ENCODE data around the gene BIN1.

Gene BIN1, protein sequence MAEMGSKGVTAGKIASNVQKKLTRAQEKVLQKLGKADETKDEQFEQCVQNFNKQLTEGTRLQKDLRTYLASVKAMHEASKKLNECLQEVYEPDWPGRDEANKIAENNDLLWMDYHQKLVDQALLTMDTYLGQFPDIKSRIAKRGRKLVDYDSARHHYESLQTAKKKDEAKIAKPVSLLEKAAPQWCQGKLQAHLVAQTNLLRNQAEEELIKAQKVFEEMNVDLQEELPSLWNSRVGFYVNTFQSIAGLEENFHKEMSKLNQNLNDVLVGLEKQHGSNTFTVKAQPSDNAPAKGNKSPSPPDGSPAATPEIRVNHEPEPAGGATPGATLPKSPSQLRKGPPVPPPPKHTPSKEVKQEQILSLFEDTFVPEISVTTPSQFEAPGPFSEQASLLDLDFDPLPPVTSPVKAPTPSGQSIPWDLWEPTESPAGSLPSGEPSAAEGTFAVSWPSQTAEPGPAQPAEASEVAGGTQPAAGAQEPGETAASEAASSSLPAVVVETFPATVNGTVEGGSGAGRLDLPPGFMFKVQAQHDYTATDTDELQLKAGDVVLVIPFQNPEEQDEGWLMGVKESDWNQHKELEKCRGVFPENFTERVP

DNA sequence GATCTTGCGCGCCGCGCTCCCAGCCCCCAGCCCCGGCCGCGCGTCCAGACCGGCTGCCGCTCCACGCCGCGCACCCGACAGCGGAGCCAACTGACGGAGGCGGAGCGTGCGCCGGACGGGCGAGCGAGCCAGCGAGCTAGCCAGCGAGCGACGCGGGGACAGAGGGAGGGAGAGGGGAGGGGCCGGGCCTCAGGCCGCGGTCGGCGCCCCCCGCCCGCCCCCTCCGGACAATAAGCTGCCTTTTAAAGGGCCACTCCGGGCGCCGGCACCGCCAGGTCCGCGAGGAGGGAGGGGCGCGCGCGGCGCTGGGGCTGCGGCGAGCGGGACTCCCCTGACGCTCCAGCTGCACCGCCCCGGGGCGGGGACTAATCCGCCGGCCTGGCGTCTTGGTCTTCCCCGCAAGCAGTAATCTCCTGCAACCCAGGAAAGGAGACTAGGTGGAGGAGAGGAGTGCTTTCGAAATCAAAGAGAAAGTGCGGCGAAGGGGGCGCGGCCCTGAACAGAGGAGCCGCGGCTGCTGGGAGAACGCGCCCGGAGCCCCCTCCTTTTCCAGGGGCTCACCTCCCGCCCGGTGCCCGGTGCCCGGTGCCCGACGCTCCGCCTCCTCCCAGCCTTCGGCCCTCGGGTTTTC lies at the start of gene BIN1:
BIN1 (minus strand) TSS at position 164 of the 631 bp plus-strand sequence. CDS start 211 bp downstream, outside the sequence.
- peak; percentile 96 for DNase-seq

DNA sequence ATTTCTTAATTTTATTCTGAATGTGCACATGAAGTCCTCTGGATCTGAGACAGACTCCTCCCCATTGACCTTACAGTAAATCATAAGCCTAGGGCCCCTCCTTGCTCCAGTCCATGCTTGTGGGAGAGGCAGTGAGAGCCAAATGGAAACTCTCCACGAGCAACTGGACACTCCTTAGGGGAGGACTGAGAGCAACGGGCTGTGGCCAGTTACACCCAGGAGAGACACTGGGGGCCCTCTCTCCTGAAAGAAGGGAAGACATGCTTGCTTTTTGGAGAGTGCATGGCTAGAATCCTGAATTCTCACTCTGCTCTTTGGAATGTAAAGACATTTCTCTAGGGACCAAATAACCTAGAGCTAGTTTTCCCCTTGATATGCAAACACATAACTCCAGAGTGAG lies 49.0 kb upstream of the BIN1 start:
- no peak for DNase-seq

DNA sequence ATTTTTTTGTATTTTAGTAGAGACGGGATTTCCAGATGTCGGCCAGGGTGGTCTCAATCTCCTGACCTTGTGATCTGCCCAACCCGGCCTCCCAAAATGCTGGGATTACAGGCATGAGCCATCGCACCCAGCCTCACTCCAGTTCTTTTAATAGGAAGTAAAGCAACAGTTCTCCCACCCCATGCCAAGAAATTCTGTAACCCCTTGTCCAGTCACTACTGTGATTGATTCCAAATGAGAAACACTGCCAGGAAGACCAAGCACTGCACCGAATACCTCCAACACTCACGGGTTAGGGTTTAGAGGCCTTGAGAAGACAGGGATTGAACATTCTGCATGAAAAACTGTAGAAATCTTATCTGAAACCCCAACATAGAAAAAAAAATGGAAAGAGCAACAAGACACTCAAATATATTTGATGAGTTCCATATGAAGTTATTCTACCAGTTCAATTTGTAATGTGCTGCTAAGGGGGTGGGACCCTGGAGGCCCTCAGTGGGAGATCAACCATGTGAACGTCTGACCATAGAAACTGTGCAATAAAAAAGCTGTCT lies 48.2 kb upstream of the BIN1 start:
- DNase-seq: no peak

GRCh38 chr2:127154396-127154795 lies 47.4 kb upstream of the BIN1 start:
- DNase-seq: no peak

DNA sequence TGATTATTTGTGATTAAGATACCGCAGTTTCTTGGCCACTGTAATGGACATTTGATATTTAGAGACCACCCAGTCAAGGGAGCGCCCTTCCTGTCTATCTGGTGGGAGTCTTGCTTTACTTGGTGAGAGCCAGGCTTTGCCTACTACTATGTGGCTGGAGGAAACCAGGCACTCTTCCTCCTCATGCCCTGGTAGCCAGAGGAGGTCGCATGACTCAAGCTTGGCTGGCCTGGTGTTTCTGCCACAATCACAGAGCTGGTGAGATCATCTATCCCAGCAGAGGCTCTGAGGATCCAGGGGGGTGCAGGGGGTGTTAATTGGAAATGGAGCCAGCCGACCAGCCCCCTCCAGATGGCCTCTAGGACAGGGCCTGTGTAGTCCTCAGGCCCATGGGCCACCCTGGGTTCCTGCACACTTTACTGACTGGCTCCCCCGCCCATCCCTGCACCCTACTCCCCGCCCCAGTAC lies 46.8 kb upstream of the BIN1 start:
- no peak for DNase-seq

DNA sequence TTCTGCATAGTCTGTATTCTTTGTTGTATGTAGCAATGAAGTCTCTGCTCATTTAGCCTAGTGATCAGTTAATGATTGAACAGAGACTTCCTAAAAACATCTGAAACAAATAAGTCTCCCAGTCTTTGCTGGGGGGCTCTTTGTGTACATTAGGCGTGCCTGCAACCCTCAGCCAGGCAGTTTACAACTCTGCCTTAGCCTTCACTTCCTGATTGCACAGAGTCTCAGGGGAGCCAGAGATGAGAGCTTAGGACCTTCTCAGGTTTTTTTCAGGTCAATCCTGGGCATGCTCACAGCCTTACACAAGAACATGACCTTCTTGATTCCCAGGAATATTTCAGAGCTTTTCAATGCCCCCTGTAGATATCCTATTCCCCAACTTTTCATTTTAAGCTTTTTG lies 44.0 kb upstream of the BIN1 start:
- no peak for DNase-seq

DNA sequence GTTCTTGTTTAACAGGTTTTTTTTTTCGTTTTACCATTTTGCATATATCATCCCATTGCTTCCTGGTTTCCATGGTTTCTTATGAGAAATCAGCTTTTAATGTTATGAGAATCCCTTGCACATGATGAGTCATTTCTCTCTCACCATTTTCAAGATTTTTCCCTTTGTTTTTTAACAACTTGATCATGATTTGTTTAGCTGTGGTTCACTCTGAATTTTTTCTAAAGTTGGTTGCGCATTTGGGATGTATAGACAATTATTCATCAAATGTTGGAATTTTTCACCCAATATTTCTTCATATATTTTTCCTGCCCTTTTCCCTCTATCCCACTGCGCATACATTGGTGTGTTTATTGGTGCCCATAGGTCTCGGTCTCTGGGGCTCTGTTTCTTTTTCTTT lies 42.4 kb upstream of the BIN1 start:
- DNase-seq: no peak

DNA sequence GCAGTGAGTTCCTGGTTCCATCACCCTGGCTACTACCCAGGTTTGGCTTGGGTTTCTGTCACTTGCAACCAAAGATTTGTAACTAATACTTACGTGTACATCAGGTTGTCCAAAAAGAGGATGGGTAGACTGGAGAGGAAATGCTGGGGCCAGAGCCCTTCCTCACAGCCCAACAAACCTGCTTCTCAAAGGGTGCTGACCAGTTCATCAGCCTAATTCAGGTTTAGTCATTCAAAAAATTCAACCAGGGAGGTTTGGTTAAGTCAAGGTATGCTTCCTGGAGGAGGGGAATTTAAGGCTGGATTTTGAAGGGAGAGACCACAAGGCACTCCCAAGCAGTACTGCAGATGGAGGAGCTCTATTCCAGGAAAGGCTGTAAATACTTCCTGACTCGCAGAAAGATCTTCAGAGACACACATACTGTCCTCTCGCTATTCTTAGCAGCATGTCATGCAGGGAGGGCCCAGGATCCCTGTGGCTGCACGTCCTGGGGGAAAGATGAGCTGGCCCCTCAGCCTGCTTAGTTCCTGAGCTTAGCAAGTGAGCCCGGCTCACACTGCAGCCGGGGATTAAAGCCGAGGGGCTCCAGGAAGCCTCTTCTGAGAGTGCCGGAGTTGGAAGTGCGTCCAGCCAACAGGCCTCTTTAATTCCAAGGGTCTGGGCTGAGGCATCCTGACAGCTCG lies 40.0 kb upstream of the BIN1 start:
- DNase-seq: peak; percentile 85

GRCh38 chr2:127146071-127146725 lies 39.2 kb upstream of the BIN1 start:
- no peak for DNase-seq

- no peak for DNase-seq
Observed at GRCh38 chr2:127145280-127145895, 38.4 kb upstream of the BIN1 start.

- no peak for DNase-seq
Observed at GRCh38 chr2:127143841-127144782, 37.2 kb upstream of the BIN1 start.

GRCh38 chr2:127142663-127143630 lies 36.0 kb upstream of the BIN1 start:
- peak; percentile 32 for DNase-seq

DNA sequence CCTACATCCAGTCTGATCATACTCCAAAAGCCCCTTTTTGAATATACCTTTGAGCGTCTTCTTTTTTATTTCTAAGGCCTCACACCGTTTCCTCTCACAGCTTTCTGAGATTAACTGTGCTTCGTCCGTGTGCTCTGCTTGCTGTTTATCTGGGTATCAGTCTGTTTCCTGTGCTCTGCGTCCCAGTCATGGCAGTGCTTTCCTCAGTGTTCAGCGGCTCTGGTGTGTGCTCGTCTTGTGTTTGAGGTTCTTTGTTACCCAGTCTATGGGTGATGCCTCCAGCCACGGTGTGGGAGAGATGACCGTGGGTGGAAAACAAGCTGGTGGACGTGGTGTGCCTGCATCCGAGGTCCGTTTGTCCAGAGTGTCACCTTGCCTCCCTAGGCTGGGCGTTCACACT lies 33.6 kb upstream of the BIN1 start:
- no peak for DNase-seq

DNA sequence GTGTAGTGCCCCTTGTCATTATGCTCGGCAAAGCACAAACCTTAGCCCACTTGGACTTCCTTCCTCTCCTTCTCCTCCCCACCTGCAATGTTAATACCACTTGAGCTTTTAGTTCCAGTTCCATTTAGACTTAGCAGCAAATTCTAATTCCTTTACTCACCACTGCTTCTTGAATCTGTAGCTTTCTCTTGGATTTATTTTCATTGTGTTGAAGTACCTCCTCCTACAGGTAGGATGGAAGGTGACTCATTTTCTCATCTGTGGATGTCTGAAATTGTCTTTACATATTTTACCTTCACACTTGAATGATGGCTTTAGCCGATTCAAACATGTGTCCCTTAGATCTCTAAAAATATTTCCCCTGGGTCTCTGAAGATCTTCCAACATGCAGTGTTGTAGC lies 32.8 kb upstream of the BIN1 start:
- DNase-seq: no peak

DNA sequence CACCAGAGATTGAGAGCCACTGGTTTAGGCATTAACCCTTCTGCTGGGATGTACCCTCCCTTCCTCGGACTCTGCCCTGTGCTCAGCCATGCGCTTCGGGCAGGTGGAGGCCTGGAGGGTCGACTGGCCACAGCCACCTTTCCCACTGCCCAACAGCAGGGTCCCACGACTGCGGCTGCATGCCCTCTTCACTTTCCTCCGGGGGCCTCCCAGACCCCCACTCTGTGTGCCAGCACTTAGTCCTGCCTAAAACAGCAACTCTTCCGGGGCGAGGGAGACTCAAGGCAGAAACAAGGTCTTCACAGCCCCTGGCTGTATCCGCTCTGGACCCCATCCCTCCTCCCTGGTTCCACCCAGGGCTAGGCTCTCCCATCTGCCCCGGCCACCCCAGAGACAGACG lies 31.3 kb upstream of the BIN1 start:
- DNase-seq: no peak

DNA sequence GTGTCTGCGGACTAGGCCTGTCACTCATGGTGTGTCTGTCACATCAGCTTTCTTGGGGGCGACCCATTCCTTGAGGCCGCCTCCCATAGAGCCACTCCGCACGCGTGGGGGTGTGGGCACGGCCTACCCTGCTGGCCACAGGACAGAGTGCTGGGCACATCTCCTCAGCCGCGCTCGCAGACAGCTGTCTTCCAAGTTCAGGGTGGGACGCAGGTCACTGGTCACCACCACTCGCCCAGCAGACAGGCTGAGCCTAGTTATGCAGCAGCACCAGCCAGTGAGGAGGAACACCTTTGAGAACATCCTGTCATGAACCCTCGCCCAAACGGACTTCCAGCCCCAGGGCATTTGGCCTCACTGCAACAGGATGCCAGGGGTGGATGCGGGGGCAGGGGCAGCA lies 30.8 kb upstream of the BIN1 start:
- DNase-seq: no peak

DNA sequence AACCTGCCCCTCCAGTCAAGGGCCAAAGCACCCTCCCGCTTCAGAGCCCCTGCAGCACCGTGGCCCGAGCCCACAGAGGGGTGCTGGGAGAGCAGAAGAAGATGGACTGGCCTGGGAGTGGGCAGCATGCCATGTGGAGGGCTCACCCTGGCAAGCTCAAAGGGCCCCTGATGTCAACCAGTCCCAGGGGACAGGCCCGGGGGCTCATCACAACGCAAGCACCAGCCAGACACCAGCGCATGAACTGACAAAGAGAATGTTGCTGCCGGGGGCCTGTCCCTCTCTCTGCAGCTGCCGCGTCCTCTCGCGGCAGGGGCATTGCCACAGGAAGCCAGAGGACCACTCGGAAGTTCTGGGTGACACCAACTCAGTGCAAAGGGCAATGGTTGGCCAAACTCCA lies 30.3 kb upstream of the BIN1 start:
- DNase-seq: no peak

- DNase-seq: peak; percentile 71
Observed at GRCh38 chr2:127134833-127135830, 28.2 kb upstream of the BIN1 start.

All from NCI-H82 (cell line).